BE2C (cell line): ENCODE measurements around the gene POU2F1.
"Not testable (repeated sequence)": the region's sequence is repeated elsewhere in the genome, so short reads cannot be mapped to it uniquely, and the experiment has no call there.

Experiments
- DNase-seq: peaks from one replicate; pipeline ENCODE4 v3.0.0-alpha.2; 2020
- H3K27me3 ChIP-seq: fragments of 250-450 bp; sonication (Bioruptor Pico); 2 replicates; pipeline ENCODE4 v1.5.1; 2020; ENCODE audit warnings: mild to moderate bottlenecking
- H3K36me3 ChIP-seq: fragments of 250-450 bp; sonication (Bioruptor Pico); 2 replicates; pipeline ENCODE4 v1.5.1; 2020; ENCODE audit warnings: mild to moderate bottlenecking
- H3K4me1 ChIP-seq: fragments of 250-450 bp; sonication (Bioruptor Pico); 2 replicates; pipeline ENCODE4 v1.5.1; 2020
- H3K4me3 ChIP-seq: 2 replicates; pipeline ENCODE4 v1.5.1; 2011; ENCODE audit warnings: low read depth, low read length
- H3K9me3 ChIP-seq: fragments of 250-450 bp; sonication (Bioruptor Pico); 2 replicates; pipeline ENCODE4 v1.5.1; 2020
- CTCF ChIP-seq: IDR thresholded peaks from 2 replicates; pipeline ENCODE4 v1.5.1; 2012; ENCODE audit warnings: mild to moderate bottlenecking, low read depth, low read length

The POU2F1 gene

GRCh38 chr1:167305706-167306277 is 85.1 kb downstream of the POU2F1 start:
- DNase-seq: no peak
- H3K36me3 ChIP-seq: no peaks in the 10 kb centered on the region
- no peak for TF ChIP-seq CTCF
- no peak overlapping the region for H3K4me3 ChIP-seq
- H3K27me3 ChIP-seq: no peaks in the 10 kb centered on the region
- H3K4me1 ChIP-seq: no peaks in the 10 kb centered on the region
- no peaks in the 10 kb centered on the region for H3K9me3 ChIP-seq

- no peak for TF ChIP-seq CTCF
- DNase-seq: no peak
Observed at GRCh38 chr1:167310732-167311131, 90.0 kb downstream of the POU2F1 start.

GRCh38 chr1:167312871-167313270 is 92.2 kb downstream of the POU2F1 start:
- TF ChIP-seq CTCF: no peak
- Histone ChIP-seq H3K36me3 (no peaks in the 10 kb centered on the region), H3K4me1 (no peaks in the 10 kb centered on the region), H3K4me3 (no peak overlapping the region), H3K9me3 (no peaks in the 10 kb centered on the region), H3K27me3 (no peaks in the 10 kb centered on the region)
- no peak for DNase-seq

More at GRCh38 chr1:167310732-167311131, 90.0 kb downstream of the POU2F1 start:
- Histone ChIP-seq H3K36me3 (no peaks in the 10 kb centered on the region), H3K4me1 (no peaks in the 10 kb centered on the region), H3K27me3 (no peaks in the 10 kb centered on the region), H3K9me3 (no peaks in the 10 kb centered on the region), H3K4me3 (no peak overlapping the region)

GRCh38 chr1:167314671-167315070 is 94.0 kb downstream of the POU2F1 start:
- Histone ChIP-seq H3K9me3 (no peaks in the 10 kb centered on the region), H3K36me3 (no peaks in the 10 kb centered on the region), H3K27me3 (no peaks in the 10 kb centered on the region), H3K4me1 (no peaks in the 10 kb centered on the region), H3K4me3 (no peak overlapping the region)
- no peak for TF ChIP-seq CTCF
- no peak for DNase-seq

- no peak for TF ChIP-seq CTCF
- H3K4me3 ChIP-seq: no peak overlapping the region
- no peaks in the 10 kb centered on the region for H3K9me3 ChIP-seq
Observed at GRCh38 chr1:167317463-167317862, 96.8 kb downstream of the POU2F1 start.

GRCh38 chr1:167319206-167319605 is 98.5 kb downstream of the POU2F1 start:
- H3K27me3 ChIP-seq, H3K4me1 ChIP-seq, H3K36me3 ChIP-seq, DNase-seq, H3K9me3 ChIP-seq, H3K4me3 ChIP-seq: not testable (repeated sequence)

More at GRCh38 chr1:167317463-167317862, 96.8 kb downstream of the POU2F1 start:
- H3K36me3 ChIP-seq: no peaks in the 10 kb centered on the region
- no peak for DNase-seq
- no peaks in the 10 kb centered on the region for H3K27me3 ChIP-seq
- no peaks in the 10 kb centered on the region for H3K4me1 ChIP-seq

DNA sequence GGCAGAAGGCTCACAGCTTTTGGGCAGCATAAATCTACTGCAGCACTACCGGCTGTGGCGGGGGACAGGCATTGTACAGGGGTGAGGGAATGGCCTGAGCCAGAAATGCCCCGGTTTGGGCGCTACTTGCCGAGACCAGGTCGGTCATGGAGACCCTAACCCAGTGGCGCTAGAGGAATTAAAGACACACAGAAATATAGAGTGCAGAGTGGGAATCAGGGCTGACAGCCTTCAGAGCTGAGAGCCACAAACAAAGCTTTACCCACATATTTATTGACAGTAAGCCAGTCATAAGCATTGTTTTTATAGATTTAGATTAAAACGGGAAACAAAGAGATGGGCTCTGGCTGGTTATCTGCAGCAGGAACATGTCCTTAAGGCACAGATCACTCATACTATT is 101.8 kb downstream of the POU2F1 start:
- no peaks in the 10 kb centered on the region for H3K36me3 ChIP-seq
- no peak overlapping the region for H3K4me3 ChIP-seq
- DNase-seq: no peak
- H3K4me1 ChIP-seq: no peaks in the 10 kb centered on the region
- TF ChIP-seq CTCF: no peak
- H3K27me3 ChIP-seq: no peaks in the 10 kb centered on the region
- H3K9me3 ChIP-seq: no peaks in the 10 kb centered on the region
